IPS-20b (cell line): ENCODE data around the gene UBL4A.

Experiments
- H3K27ac ChIP-seq: one replicate; pipeline ENCODE4 v1.5.1; 2013; ENCODE audit warnings: low read length
- H3K27me3 ChIP-seq: 2 replicates; pipeline ENCODE4 v1.6.1; 2013; ENCODE audit warnings: mild to moderate bottlenecking, low read length, inconsistent platforms; ENCODE audit not compliant: insufficient read depth
- H3K36me3 ChIP-seq: 2 replicates; pipeline ENCODE4 v1.6.1; 2013; ENCODE audit warnings: low read depth, mild to moderate bottlenecking, inconsistent platforms, low read length, moderate library complexity; ENCODE audit not compliant: insufficient read depth
- H3K4me1 ChIP-seq: 2 replicates; pipeline ENCODE4 v1.6.1; 2013; ENCODE audit warnings: mild to moderate bottlenecking, control low read depth, inconsistent platforms, low read length, moderate library complexity; ENCODE audit not compliant: insufficient read depth
- H3K4me3 ChIP-seq: 2 replicates; pipeline ENCODE4 v1.5.1; 2013; ENCODE audit warnings: mild to moderate bottlenecking, low read length, inconsistent platforms
- H3K9ac ChIP-seq: 2 replicates; pipeline ENCODE4 v1.6.1; 2013; ENCODE audit warnings: low read depth, mild to moderate bottlenecking, inconsistent platforms, low read length, moderate library complexity
- H3K9me3 ChIP-seq: 2 replicates; pipeline ENCODE4 v1.6.1; 2013; ENCODE audit warnings: mild to moderate bottlenecking, low read depth, low read length, inconsistent platforms; ENCODE audit not compliant: insufficient read depth

The UBL4A gene

GRCh38 chrX:154458116-154458953, 28.1 kb downstream of the UBL4A start, which contains the start of gene PLXNA3:
TSS of gene PLXNA3 (plus strand) at chrX:154458281. CDS start at chrX:154460184, 1,903 bp downstream.
- Histone ChIP-seq H3K4me1 (no peaks in the 10 kb centered on the region), H3K36me3 (no peaks in the 10 kb centered on the region), H3K4me3 (peak within 1 kb of the TSS; percentile 66), H3K27ac (no peak within 1 kb of the TSS), H3K9ac (peak within 1 kb of the TSS; percentile 21; the same call in 1 of the 2 replicates), H3K9me3 (no peaks in the 10 kb centered on the region), H3K27me3 (peaks cover 5% of the 10 kb centered on the region)

GRCh38 chrX:154457491-154458115, 28.8 kb downstream of the UBL4A start:
- no peaks in the 10 kb centered on the region for H3K4me1 ChIP-seq
- no peaks in the 10 kb centered on the region for H3K36me3 ChIP-seq
- H3K9me3 ChIP-seq = no peaks in the 10 kb centered on the region
- no peak overlapping the region for H3K9ac ChIP-seq
- peak overlapping the region; percentile 45; the same call in 1 of the 2 replicates for H3K4me3 ChIP-seq
- no peak overlapping the region for H3K27ac ChIP-seq
- H3K27me3 ChIP-seq = peaks cover 5% of the 10 kb centered on the region

GRCh38 chrX:154452823-154453222, 33.6 kb downstream of the UBL4A start:
- Histone ChIP-seq H3K4me1 (no peaks in the 10 kb centered on the region), H3K27me3 (peaks cover 5% of the 10 kb centered on the region), H3K27ac (no peak overlapping the region), H3K36me3 (0 out of 2 replicates have a peak, but pooled peaks cover 8% of the 10 kb centered on the region), H3K9me3 (no peaks in the 10 kb centered on the region), H3K4me3 (no peak overlapping the region), H3K9ac (no peak overlapping the region)

GRCh38 chrX:154450312-154450711, 36.1 kb downstream of the UBL4A start:
- H3K9ac ChIP-seq = no peak overlapping the region
- H3K9me3 ChIP-seq = no peaks in the 10 kb centered on the region
- no peak overlapping the region for H3K27ac ChIP-seq
- no peaks in the 10 kb centered on the region for H3K4me1 ChIP-seq
- H3K4me3 ChIP-seq = no peak overlapping the region
- H3K36me3 ChIP-seq = 0 out of 2 replicates have a peak, but pooled peaks cover 8% of the 10 kb centered on the region
- no peaks in the 10 kb centered on the region for H3K27me3 ChIP-seq

GRCh38 chrX:154449618-154450017, 36.8 kb downstream of the UBL4A start:
- Histone ChIP-seq H3K4me1 (no peaks in the 10 kb centered on the region), H3K9ac (no peak overlapping the region), H3K4me3 (no peak overlapping the region), H3K9me3 (no peaks in the 10 kb centered on the region), H3K27me3 (no peaks in the 10 kb centered on the region), H3K36me3 (0 out of 2 replicates have a peak, but pooled peaks cover 8% of the 10 kb centered on the region), H3K27ac (no peak overlapping the region)

GRCh38 chrX:154448484-154448883, 37.9 kb downstream of the UBL4A start:
- H3K4me1 ChIP-seq = no peaks in the 10 kb centered on the region
- H3K9ac ChIP-seq = no peak overlapping the region
- no peak overlapping the region for H3K27ac ChIP-seq
- H3K36me3 ChIP-seq = 0 out of 2 replicates have a peak, but pooled peaks cover 8% of the 10 kb centered on the region
- H3K4me3 ChIP-seq = no peak overlapping the region
- H3K27me3 ChIP-seq = no peaks in the 10 kb centered on the region
- no peaks in the 10 kb centered on the region for H3K9me3 ChIP-seq

GRCh38 chrX:154446430-154446829, 40.0 kb downstream of the UBL4A start:
- Histone ChIP-seq H3K27me3 (no peaks in the 10 kb centered on the region), H3K9ac (no peak overlapping the region), H3K36me3 (peaks cover 17% of the 10 kb centered on the region; the same call in 1 of the 2 replicates), H3K9me3 (no peaks in the 10 kb centered on the region), H3K4me3 (no peak overlapping the region), H3K4me1 (no peaks in the 10 kb centered on the region), H3K27ac (no peak overlapping the region)

GRCh38 chrX:154445776-154446175, 40.6 kb downstream of the UBL4A start:
- H3K9me3 ChIP-seq = no peaks in the 10 kb centered on the region
- H3K4me3 ChIP-seq = no peak overlapping the region
- H3K27me3 ChIP-seq = no peaks in the 10 kb centered on the region
- H3K27ac ChIP-seq = no peak overlapping the region
- no peak overlapping the region for H3K9ac ChIP-seq
- H3K36me3 ChIP-seq = peaks cover 21% of the 10 kb centered on the region; the same call in 1 of the 2 replicates
- H3K4me1 ChIP-seq = no peaks in the 10 kb centered on the region

GRCh38 chrX:154444755-154445246, 41.6 kb downstream of the UBL4A start:
- Histone ChIP-seq H3K4me3 (peak overlapping the region; percentile 63), H3K27me3 (no peaks in the 10 kb centered on the region), H3K27ac (no peak overlapping the region), H3K4me1 (no peaks in the 10 kb centered on the region), H3K9ac (peak overlapping the region; percentile 67; the same call in 1 of the 2 replicates), H3K36me3 (peaks cover 28% of the 10 kb centered on the region; the same call in 1 of the 2 replicates), H3K9me3 (no peaks in the 10 kb centered on the region)

- H3K4me3 ChIP-seq = peak within 1 kb of the TSS; percentile 63
- H3K27me3 ChIP-seq = no peaks in the 10 kb centered on the region
- no peaks in the 10 kb centered on the region for H3K4me1 ChIP-seq
- no peaks in the 10 kb centered on the region for H3K9me3 ChIP-seq
- H3K27ac ChIP-seq = no peak within 1 kb of the TSS
- H3K9ac ChIP-seq = peak within 1 kb of the TSS; percentile 67; the same call in 1 of the 2 replicates
- peaks cover 24% of the 10 kb centered on the region; the same call in 1 of the 2 replicates for H3K36me3 ChIP-seq
These were observed 42.2 kb downstream of the UBL4A start, which contains the start of gene FAM50A for GRCh38 chrX:154443992-154444754. TSS of gene FAM50A (plus strand) at chrX:154444141. CDS start at chrX:154444236, 95 bp downstream.

GRCh38 chrX:154443479-154443910, 42.9 kb downstream of the UBL4A start:
- H3K4me1 ChIP-seq = no peaks in the 10 kb centered on the region
- no peaks in the 10 kb centered on the region for H3K27me3 ChIP-seq
- peak overlapping the region; percentile 54; the same call in 1 of the 2 replicates for H3K4me3 ChIP-seq
- no peak overlapping the region; the same call in 1 of the 2 replicates for H3K9ac ChIP-seq
- peaks cover 26% of the 10 kb centered on the region for H3K36me3 ChIP-seq
- H3K9me3 ChIP-seq = no peaks in the 10 kb centered on the region
- H3K27ac ChIP-seq = no peak overlapping the region
